Activated T-cell treated with anti-CD3 and anti-CD28 coated beads, Interleukin-2, amount 50 U/mL, for 4 hours (primary cell): ENCODE results near the gene KCNN1. TPM values are rescaled to one million over a fixed set of nuclear protein-coding genes. Genes with fewer than 3 reads are reported as not detected.

Experiments
- ATAC-seq, 2 donors: fragments of 200-7000 bp; cut with Tn5 transposase; one replicate each; pipeline ENCODE4 v1.10.0; 2021
- DNase-seq: peaks from one replicate; pipeline ENCODE4 v3.0.0-alpha.2; 2020
- H3K27me3 Mint-ChIP-seq: one replicate; pipeline ENCODE4 v1.8.0; 2021; ENCODE audit warnings: low read depth, mixed read lengths
- H3K36me3 Mint-ChIP-seq: one replicate; pipeline ENCODE4 v1.8.0; 2022; ENCODE audit warnings: mixed read lengths; ENCODE audit not compliant: insufficient read depth
- H3K4me1 Mint-ChIP-seq: one replicate; pipeline ENCODE4 v1.8.0; 2021; ENCODE audit warnings: low read depth, mixed read lengths
- H3K4me3 Mint-ChIP-seq: one replicate; pipeline ENCODE4 v1.8.0; 2021; ENCODE audit warnings: mild to moderate bottlenecking, moderate library complexity, mixed read lengths
- H3K9me3 Mint-ChIP-seq: one replicate; pipeline ENCODE4 v1.8.0; 2021; ENCODE audit warnings: mixed read lengths
- total RNA-seq, 3 donors: library from RNA; stranded (reverse); gene quantifications; one replicate each; pipeline ENCODE4 v1.2.1, GENCODE V29; 2021

The KCNN1 gene
- total RNA-seq, 3 donors from 2014 or later, result 0.24 to 0.32 TPM; not detected in 1

DNA sequence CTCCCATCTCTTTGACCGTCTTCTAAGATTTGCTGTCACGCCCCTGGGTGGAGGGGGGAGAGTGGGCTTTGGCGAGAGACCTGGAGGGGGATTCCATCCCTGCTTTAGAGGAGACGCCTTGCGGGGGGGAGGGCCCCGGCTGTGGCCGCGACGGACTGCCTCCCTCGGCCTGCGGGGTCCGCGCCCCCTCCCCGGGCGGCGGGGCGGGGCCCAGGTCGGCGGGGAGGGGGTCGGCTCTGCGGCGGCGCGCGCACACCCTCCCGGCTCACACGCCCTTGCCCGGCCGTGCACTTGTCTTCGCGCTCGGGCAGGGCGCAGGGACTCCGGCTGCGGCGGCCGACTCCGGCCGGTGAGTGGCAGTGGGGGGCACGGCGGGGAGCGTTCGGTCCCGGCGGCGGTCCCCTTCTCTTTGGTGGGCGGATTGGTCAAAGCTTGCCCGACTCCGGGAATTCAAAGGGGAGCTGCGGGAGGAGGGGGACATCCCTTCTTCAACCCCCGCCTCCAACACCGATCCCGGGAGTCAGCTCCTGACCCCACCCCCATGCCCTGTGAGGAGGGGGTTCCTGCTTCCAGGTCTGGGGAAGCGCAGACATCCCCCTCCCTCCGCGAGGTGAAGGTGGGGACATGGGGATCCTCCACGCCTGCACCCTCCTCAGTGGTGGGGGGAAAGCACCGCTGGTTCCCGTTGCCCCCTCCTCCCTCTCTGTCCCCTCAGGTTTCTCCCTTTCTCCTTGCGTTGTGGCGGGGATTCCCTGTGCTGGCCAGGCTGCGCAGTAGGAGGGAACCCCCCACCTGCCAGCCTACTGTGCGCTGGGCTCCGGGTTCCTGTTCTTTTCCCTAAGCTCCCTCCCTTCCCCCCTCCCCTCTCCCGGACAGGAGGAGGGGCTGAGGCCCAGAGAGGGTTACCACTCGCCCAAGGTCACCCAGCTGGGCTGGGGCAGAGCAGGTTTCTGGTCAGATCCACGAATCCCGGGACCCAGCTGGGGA, 14.6 kb upstream of the KCNN1 start:
- no peaks in the 10 kb centered on the region for H3K9me3 Mint-ChIP-seq
- H3K4me3 Mint-ChIP-seq, result peak overlapping the region; percentile 13
- ATAC-seq, result no peak
- peaks cover 62% of the 10 kb centered on the region for H3K27me3 Mint-ChIP-seq
- no peak for DNase-seq
- peaks cover 31% of the 10 kb centered on the region for H3K4me1 Mint-ChIP-seq
- H3K36me3 Mint-ChIP-seq, result no peaks in the 10 kb centered on the region

DNA sequence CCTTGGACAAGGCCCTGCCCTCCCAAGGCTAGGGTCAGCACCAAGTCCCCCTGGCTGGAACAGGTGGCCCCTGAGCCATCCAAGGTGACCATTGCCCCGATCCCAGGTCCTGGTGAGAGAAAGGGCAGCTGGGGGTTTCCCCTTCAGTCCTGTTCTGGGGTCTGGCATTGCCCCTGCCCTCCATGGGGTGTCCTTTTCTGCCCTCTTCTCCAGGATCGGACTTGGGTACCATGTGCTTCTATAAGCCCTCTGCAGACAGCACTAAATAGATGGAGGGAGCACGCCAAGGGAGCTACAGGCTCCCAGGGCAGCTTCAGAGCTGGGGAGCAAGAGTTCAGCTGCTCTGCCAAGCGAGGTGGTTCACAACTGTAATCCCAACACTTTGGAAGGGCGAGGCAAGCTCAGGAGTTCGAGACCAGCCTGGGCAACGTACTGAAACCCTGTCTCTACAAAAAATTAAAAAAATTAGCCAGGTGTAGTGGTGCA, 13.5 kb upstream of the KCNN1 start:
- H3K27me3 Mint-ChIP-seq, result peaks cover 70% of the 10 kb centered on the region
- H3K36me3 Mint-ChIP-seq, result no peaks in the 10 kb centered on the region
- DNase-seq (no peak), ATAC-seq (no peak)
- H3K4me3 Mint-ChIP-seq, result no peak overlapping the region
- H3K4me1 Mint-ChIP-seq, result peaks cover 28% of the 10 kb centered on the region
- no peaks in the 10 kb centered on the region for H3K9me3 Mint-ChIP-seq

DNA sequence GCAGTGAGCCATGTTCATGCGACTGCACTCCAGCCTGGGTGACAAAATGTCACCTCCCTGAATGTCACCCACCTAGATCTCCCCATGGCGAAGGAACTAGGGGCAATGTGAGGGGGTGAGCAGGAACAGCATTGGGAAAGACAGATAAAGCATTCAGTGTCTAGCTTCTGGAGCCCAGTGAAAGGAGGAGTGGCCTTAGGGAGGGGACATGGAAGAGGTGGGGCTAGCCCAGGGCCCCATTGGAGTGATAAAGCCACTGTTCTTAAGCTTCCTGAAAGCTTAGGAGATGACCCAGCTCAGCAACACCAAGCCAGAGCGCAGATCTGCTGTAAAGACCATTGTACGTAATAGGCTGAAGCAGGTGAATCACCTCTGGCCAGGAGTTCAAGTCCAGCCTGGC, 13.0 kb upstream of the KCNN1 start:
- H3K27me3 Mint-ChIP-seq, result peaks cover 70% of the 10 kb centered on the region
- H3K4me3 Mint-ChIP-seq, result no peak overlapping the region
- no peaks in the 10 kb centered on the region for H3K36me3 Mint-ChIP-seq
- H3K4me1 Mint-ChIP-seq, result peaks cover 28% of the 10 kb centered on the region
- ATAC-seq (no peak), DNase-seq (no peak)
- H3K9me3 Mint-ChIP-seq, result no peaks in the 10 kb centered on the region

DNA sequence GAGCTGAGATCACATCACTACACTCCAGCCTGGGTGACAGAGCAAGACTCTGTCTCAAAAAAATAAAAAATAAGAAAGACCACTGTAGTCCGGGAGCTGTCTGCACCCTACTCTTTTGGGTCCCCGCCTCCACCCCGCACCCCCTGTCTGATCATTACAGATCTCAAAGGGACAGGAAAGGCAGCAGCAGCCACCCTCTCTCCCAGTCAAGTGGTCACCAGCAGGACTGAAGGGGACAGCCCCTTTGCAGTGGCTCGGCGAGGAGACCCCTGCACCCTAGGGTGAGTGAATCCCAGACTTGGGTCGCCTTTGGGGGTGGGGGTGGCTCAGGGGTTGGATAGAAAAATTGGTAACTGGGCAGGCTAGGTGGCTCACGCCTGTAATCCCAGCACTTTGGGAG, 12.5 kb upstream of the KCNN1 start:
- no peak overlapping the region for H3K4me3 Mint-ChIP-seq
- ATAC-seq, result no peak
- peaks cover 66% of the 10 kb centered on the region for H3K27me3 Mint-ChIP-seq
- H3K4me1 Mint-ChIP-seq, result peaks cover 24% of the 10 kb centered on the region
- no peaks in the 10 kb centered on the region for H3K36me3 Mint-ChIP-seq
- no peak for DNase-seq
- H3K9me3 Mint-ChIP-seq, result no peaks in the 10 kb centered on the region

DNA sequence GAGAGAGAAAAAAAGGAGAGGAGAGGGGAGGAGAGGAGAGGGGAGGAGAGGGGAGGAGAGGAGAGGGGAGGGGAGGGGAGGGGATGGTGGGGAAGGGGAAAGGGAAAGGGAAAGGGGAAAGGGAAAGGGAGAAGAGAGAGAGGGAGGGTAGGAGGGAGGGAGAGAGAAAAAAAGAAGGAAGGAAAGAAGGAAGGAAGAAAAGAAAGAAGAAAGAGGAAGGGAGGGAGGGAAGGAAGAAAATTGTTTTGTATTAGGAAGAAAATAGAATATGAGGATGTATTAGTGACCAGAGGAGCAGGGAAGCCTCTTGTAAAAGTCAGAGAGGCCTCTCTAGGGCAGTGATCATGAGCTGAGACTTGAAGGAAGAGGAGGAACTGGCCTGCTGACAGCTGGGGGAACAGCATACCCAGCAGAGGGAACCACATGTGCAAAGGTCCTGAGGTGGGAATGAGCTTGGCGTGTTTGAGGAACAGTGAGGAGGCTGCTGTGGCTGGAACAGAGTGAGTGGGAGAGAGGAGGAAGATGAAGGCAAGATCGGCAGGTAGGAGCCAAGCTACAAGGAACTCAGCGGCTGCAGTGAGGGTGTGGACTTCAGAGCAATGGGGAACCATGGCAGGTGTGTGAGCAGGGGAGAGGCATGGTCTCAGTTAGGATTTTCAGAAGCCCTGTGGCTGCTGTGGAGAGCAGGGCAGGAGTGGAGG, 9.6 kb upstream of the KCNN1 start:
- ATAC-seq (no peak), DNase-seq (no peak)
- peaks cover 41% of the 10 kb centered on the region for H3K27me3 Mint-ChIP-seq
- H3K9me3 Mint-ChIP-seq, result no peaks in the 10 kb centered on the region
- H3K4me3 Mint-ChIP-seq, result no peak overlapping the region
- H3K36me3 Mint-ChIP-seq, result no peaks in the 10 kb centered on the region
- H3K4me1 Mint-ChIP-seq, result peaks cover 2% of the 10 kb centered on the region

DNA sequence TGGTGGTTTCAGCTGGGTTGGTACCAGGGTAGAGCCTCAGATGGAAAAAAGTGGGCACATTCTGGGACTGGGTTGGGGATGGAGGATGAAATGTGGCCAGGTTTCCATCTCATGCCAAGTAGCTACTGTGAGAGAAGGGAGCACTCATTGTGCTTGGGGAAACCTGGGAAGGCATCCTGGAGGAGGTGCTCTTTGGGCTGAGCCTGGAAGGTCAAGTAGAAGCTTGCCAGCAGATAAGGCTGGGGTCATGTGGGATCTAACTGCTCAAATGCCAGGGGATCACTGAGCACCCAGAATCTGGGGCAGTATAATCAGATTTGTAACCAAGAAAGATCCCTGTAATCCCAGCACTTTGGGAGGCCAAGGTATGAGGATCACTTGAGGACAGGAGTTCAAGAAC, 9.0 kb upstream of the KCNN1 start:
- ATAC-seq, result no peak
- no peak for DNase-seq
- Mint-ChIP-seq H3K4me3 (no peak overlapping the region), H3K9me3 (no peaks in the 10 kb centered on the region), H3K36me3 (no peaks in the 10 kb centered on the region), H3K27me3 (peaks cover 36% of the 10 kb centered on the region), H3K4me1 (no peaks in the 10 kb centered on the region)

DNA sequence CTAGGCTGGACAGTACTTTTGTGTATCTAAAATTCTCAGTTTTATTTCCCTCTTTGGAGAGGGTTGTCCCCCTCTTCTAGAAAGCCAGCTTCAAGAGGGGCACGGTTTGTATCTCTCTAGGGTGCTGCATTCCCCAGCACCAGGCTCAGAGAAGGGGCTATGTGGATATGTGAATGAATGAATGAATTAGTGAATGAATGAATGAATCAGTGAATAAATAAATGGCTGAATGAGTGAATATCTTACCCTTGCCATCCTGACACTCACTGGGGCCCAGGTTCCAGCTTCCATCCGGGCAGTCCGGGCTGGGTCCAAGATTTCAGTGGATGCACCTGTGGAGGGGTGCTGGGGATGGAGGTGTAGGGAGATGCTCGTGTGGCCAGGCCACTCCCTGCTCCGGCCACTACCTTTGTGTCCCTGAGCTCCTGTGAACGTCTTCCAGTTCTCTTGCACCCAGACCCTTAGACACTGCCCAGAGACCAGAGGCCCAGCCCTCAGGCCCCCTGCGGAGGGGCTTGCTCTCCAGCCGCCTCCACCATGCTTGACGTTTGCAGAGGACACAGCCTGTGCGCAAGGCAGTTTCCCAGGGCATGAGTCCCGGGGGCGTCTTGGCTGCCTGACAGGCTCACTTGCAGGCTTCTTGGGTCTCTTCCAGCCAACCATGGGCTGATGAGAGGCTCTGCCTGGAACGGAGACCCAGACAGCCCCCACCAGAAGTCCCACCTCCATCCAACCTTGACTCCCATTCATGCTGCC, 2.8 kb upstream of the KCNN1 start:
- Mint-ChIP-seq H3K9me3 (no peaks in the 10 kb centered on the region), H3K4me3 (no peak overlapping the region), H3K4me1 (peaks cover 4% of the 10 kb centered on the region), H3K36me3 (no peaks in the 10 kb centered on the region), H3K27me3 (peaks cover 42% of the 10 kb centered on the region)
- DNase-seq (no peak), ATAC-seq (no peak)

DNA sequence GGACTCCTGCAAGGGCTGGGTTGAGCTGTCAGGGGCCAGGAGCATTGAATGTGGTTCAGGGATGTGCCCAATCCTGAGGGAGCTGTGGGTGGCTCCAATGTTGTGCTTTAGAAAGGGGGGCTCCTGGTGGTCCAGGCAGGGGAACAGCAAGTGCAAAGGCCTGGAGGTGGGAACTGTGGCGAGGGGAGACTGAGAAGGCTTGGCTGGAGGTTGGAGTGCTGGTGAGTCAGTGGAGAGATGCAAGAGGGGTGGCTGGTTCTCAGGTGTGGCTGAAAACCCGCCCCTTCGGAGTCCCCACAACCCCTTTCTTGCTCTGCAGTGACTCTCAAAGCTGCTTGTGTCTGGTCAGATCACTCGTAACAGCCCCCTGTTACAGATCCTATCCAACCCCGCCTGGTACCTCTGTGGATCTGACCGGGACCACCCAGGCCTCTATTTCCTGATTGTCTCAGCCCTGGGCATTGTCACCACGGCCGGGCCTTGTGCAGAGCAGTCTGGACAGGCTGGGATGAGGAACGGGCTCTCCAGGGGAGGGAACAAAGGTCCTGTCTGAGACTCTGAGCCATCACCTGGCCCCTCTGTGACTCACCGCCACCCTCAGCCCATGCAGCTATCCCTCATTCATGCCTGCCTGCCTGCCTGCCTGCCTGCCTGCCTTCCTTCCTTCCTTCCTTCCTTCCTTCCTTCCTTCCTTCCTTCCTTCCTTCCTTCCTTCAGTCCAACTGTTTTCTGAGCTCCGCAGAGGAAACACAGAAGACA, 1.4 kb upstream of the KCNN1 start:
- DNase-seq, result no peak
- Mint-ChIP-seq H3K36me3 (no peaks in the 10 kb centered on the region), H3K27me3 (peaks cover 42% of the 10 kb centered on the region), H3K9me3 (no peaks in the 10 kb centered on the region), H3K4me3 (no peak overlapping the region), H3K4me1 (peaks cover 4% of the 10 kb centered on the region)
- peak; percentile 21 to 25 for ATAC-seq

DNA sequence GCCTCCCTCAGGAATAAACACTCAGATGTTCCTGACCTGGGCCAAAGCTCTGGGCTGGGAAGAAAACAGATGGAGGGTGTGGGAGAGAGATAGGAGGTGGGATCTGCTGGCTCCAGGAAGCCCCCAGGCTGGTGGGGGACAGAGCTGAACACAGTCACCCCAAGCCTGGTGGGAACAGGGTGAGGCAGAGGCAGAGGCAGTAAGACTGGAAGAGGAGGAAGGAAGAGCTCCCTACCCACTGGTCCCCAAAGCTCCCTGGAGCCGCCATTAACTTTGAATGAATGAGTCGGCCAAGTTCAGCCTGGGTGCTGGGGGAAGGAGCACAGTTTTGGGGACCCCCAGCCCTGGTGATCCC, 801 bp upstream of the KCNN1 start:
- no peaks in the 10 kb centered on the region for H3K9me3 Mint-ChIP-seq
- no peak for DNase-seq
- ATAC-seq, result no peak
- peaks cover 42% of the 10 kb centered on the region for H3K27me3 Mint-ChIP-seq
- no peak overlapping the region for H3K4me3 Mint-ChIP-seq
- no peaks in the 10 kb centered on the region for H3K36me3 Mint-ChIP-seq
- peaks cover 4% of the 10 kb centered on the region for H3K4me1 Mint-ChIP-seq

DNA sequence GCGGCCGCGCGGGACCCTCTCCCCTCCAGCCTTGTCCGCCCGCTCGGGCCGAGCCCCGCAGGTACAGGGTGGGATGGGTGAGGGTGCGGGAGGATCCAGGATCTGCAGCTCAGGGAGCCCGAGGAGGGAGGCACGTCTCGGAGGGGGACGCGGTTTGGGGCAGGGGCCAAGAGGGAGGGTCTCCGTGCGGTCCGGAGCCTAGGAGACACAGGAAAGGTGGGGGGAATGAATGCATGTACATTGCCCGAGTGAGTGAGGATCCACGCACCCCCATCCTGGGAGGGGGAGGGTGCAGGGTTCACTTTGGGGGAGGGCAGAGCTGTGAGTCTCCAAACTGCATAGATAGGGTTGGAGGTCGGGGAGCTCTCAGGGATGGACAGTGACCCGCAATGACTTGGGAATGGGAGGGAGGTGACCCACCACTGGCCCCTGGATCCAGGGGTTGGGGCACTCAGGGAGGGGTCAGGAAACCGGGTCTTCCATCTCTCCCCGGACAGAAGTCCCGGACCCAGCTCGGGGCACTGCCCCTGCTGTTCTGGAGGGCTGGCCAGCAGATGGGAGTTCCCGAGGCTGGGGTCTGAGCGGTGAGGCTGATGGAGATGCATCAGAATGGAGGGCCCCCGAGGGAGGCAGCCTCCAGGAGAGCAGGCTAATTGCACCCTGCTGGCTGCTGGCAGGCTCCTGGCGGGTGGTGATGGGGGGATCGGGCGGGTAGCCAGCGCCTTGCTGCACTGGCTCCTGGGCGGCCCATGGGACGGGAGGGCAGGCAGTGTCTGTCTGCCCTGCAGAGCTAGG, 547 bp downstream of the KCNN1 start:
- no peak for DNase-seq
- H3K4me3 Mint-ChIP-seq, result peak overlapping the region; percentile 37
- H3K27me3 Mint-ChIP-seq, result peaks cover 42% of the 10 kb centered on the region

DNA sequence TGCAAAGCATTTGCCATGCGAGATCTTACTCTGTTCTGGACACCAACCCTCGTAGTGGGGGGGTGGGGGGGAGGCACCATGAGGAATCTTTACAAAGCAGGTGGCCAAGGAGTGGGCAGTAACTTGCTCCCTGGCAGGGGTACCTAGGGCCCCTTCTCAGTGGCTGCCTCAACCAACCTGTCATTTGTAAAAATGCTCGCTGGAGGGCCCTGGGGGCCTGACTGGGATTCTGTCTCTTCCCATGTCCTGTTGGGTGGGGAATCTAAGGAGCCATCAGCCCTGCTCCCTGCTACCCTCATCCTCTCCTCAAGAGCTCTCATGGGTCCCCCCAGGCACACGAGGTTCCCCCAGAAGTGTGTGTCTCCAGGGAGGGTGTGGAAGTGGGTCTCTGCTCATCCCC, 1.5 kb downstream of the KCNN1 start:
- no peak overlapping the region for H3K4me3 Mint-ChIP-seq
- H3K36me3 Mint-ChIP-seq, result no peaks in the 10 kb centered on the region
- DNase-seq, result no peak
- no peaks in the 10 kb centered on the region for H3K9me3 Mint-ChIP-seq
- peaks cover 4% of the 10 kb centered on the region for H3K4me1 Mint-ChIP-seq
- peaks cover 44% of the 10 kb centered on the region for H3K27me3 Mint-ChIP-seq
- no peak for ATAC-seq

More for the DNA sequence above, 547 bp downstream of the KCNN1 start:
- Mint-ChIP-seq H3K9me3 (no peaks in the 10 kb centered on the region), H3K4me1 (peaks cover 4% of the 10 kb centered on the region), H3K36me3 (no peaks in the 10 kb centered on the region)
- no peak for ATAC-seq

DNA sequence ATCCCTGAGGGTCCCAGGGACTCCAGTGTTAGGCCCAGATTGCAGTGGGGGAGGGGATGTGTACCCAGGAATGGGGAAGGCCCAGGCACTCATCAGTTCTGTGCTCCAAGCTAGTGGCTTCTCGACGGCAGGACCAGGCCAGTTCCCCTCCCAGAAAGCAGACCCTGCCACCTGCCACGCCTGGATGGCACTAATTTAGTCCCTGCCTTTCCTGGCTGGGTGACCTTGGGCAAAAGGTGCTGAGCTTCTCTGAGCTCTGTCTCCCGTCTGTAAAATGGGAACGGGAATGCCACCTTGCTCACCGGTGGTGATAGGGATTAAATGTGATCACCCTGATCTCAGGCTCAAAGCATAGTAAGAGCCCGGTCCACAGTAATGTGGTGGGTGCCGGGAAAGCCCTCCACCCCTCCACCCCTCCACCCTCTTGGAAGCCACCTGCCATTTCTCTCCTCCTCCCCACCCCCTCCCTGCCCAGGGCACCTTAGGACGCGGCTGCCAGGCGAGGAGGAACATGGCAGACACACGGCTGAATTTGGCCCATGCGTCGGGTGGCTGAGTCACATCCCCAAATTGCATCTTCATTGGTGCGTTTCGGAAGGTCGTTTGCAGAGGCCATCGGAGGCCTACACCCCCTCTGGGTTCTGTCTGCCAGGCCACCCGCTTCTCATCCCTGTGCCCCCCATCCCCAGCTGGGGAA, 2.3 kb downstream of the KCNN1 start:
- Mint-ChIP-seq H3K9me3 (no peaks in the 10 kb centered on the region), H3K4me3 (no peak overlapping the region), H3K4me1 (peaks cover 4% of the 10 kb centered on the region), H3K27me3 (peaks cover 36% of the 10 kb centered on the region), H3K36me3 (no peaks in the 10 kb centered on the region)
- DNase-seq (no peak), ATAC-seq (no peak)

DNA sequence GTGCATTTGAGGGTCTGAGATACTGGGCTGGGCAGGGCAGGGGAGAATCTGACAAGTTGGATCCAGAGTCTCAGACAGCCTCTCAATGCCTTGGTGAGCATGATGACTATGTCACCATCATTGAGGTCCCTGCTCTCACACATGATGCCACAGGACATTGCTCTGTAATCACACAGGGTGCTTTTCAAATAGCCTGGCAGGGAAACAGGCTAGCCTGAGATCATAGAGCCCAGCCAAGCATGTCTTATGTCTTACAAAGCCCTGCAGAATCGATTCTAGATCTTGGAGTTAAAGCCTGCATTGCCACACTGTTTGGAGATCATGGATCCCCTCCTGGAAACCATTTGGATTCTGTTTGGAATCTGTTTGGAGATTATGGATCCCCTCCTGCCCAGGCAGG, 5.3 kb downstream of the KCNN1 start:
- no peaks in the 10 kb centered on the region for H3K9me3 Mint-ChIP-seq
- no peak overlapping the region for H3K4me3 Mint-ChIP-seq

More for the DNA sequence above, 5.3 kb downstream of the KCNN1 start:
- Mint-ChIP-seq H3K4me1 (peaks cover 2% of the 10 kb centered on the region), H3K36me3 (no peaks in the 10 kb centered on the region), H3K27me3 (peaks cover 11% of the 10 kb centered on the region)
- no peak for DNase-seq
- no peak for ATAC-seq
